Measurements from ENCODE around the gene CSNK1G1.
"Not testable (repeated sequence)": the region's sequence is repeated elsewhere in the genome, so short reads cannot be mapped to it uniquely, and the experiment has no call there.

Gene CSNK1G1

GRCh38 chr15:64245405-64245804 lies 110.6 kb downstream of the CSNK1G1 start:
- DNase-seq (ENCODE audit: low read depth in 2 of 2) = no peak

- no peak for DNase-seq (ENCODE audit: low read depth in 2 of 2)
Observed at GRCh38 chr15:64237677-64238076, 118.3 kb downstream of the CSNK1G1 start.

- no peak for DNase-seq (ENCODE audit: low read depth in 2 of 2)
Observed at GRCh38 chr15:64236156-64236894, 119.6 kb downstream of the CSNK1G1 start.

GRCh38 chr15:64235552-64235951 lies 120.4 kb downstream of the CSNK1G1 start:
- DNase-seq (ENCODE audit: low read depth in 2 of 2) = no peak

- no peak for DNase-seq (ENCODE audit: low read depth in 2 of 2)
Observed at GRCh38 chr15:64233299-64233698, 122.7 kb downstream of the CSNK1G1 start.

- no peak for DNase-seq (ENCODE audit: low read depth in 2 of 2)
Observed at GRCh38 chr15:64232400-64232799, 123.6 kb downstream of the CSNK1G1 start.

- DNase-seq (ENCODE audit: low read depth in 2 of 2) = no peak
Observed at GRCh38 chr15:64229129-64229724, 126.7 kb downstream of the CSNK1G1 start.

- DNase-seq (ENCODE audit: low read depth in 2 of 2) = no peak
Observed at GRCh38 chr15:64225804-64226203, 130.2 kb downstream of the CSNK1G1 start.

- DNase-seq (ENCODE audit: low read depth in 2 of 2) = no peak
Observed at GRCh38 chr15:64224511-64224910, 131.5 kb downstream of the CSNK1G1 start.

- no peak for DNase-seq (ENCODE audit: low read depth in 2 of 2)
Observed at GRCh38 chr15:64223882-64224281, 132.1 kb downstream of the CSNK1G1 start.

- no peak for DNase-seq (ENCODE audit: low read depth in 2 of 2)
Observed at GRCh38 chr15:64222573-64223366, 133.2 kb downstream of the CSNK1G1 start.

- DNase-seq (ENCODE audit: low read depth in 2 of 2) = not testable (repeated sequence)
Observed at GRCh38 chr15:64221911-64222310, 134.1 kb downstream of the CSNK1G1 start.

- not testable (repeated sequence) for DNase-seq (ENCODE audit: low read depth in 2 of 2)
Observed at GRCh38 chr15:64217429-64217750, 138.6 kb downstream of the CSNK1G1 start.

- DNase-seq (ENCODE audit: low read depth in 2 of 2) = no peak
Observed at GRCh38 chr15:64216730-64217428, 139.1 kb downstream of the CSNK1G1 start.

GRCh38 chr15:64216196-64216595 lies 139.8 kb downstream of the CSNK1G1 start:
- DNase-seq (ENCODE audit: low read depth in 2 of 2) = no peak

- DNase-seq (ENCODE audit: low read depth in 2 of 2) = no peak
Observed at GRCh38 chr15:64213646-64214045, 142.3 kb downstream of the CSNK1G1 start.

GRCh38 chr15:64211696-64212095 lies 144.3 kb downstream of the CSNK1G1 start:
- no peak for DNase-seq (ENCODE audit: low read depth in 2 of 2)

- DNase-seq (ENCODE audit: low read depth in 2 of 2) = no peak
Observed at GRCh38 chr15:64210371-64210770, 145.6 kb downstream of the CSNK1G1 start.

- no peak for DNase-seq (ENCODE audit: low read depth in 2 of 2)
Observed at GRCh38 chr15:64209680-64210334, 146.2 kb downstream of the CSNK1G1 start.

GRCh38 chr15:64205202-64205601 lies 150.8 kb downstream of the CSNK1G1 start:
- DNase-seq (ENCODE audit: low read depth in 2 of 2) = no peak

- no peak for DNase-seq (ENCODE audit: low read depth in 2 of 2)
Observed at GRCh38 chr15:64197425-64197824, 158.5 kb downstream of the CSNK1G1 start.

- no peak for DNase-seq (ENCODE audit: low read depth in 2 of 2)
Observed at GRCh38 chr15:64193971-64194370, 162.0 kb downstream of the CSNK1G1 start.

All from stimulated activated CD8-positive, alpha-beta memory T cell treated with anti-CD3 and anti-CD28 coated beads, Interleukin-7, amount 100 ng/mL, for 1 hour (primary cell).